Stimulated activated CD4-positive, alpha-beta T cell treated with anti-CD3 and anti-CD28 coated beads, Interleukin-2, amount 100 ng/mL, for 4 hours (primary cell): ENCODE results near the gene ZNF512B.

Source experiments
- DNase-seq: peaks from one replicate; pipeline ENCODE4 v3.0.0-alpha.2; 2020; ENCODE audit warnings: low read depth

ZNF512B gene

GRCh38 chr20:63950701-63951397 is 18.9 kb downstream of the ZNF512B start:
- no peak for DNase-seq

- DNase-seq, result no peak
Observed at GRCh38 chr20:63947638-63948456, 21.9 kb downstream of the ZNF512B start.

DNA sequence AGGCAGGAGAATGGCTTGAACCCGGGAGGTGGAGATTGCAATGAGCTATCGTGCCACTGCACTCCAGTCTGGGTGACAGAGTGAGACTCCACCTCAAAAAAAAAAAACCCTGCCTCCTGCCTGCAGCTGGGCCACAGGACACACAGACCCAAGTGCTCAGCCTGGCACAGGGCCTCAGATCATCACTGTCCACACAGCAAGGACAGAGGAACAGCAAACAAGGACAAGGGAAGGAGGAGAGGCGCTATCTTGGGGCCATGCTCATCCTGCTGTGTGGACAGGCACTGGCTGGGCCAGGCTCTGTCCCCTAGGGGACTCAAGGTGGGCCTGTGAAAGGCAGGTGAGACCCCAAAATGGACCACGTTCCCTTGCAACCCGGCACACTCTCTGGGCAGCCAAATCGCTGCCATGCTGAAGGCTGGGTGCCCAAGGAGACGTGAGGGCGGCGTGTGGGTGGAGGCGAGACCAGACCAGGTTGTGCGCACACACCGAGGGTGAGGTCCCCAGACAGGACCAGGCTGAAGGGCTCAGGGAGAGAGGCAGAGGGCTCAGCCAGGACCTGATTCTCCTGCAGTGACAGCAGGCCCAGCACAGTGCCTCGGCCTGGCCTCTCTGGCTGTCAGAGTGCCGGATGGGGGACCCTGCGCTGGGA is 22.6 kb downstream of the ZNF512B start:
- no peak for DNase-seq

- no peak for DNase-seq
Observed at GRCh38 chr20:63945921-63946920, 23.5 kb downstream of the ZNF512B start.

DNA sequence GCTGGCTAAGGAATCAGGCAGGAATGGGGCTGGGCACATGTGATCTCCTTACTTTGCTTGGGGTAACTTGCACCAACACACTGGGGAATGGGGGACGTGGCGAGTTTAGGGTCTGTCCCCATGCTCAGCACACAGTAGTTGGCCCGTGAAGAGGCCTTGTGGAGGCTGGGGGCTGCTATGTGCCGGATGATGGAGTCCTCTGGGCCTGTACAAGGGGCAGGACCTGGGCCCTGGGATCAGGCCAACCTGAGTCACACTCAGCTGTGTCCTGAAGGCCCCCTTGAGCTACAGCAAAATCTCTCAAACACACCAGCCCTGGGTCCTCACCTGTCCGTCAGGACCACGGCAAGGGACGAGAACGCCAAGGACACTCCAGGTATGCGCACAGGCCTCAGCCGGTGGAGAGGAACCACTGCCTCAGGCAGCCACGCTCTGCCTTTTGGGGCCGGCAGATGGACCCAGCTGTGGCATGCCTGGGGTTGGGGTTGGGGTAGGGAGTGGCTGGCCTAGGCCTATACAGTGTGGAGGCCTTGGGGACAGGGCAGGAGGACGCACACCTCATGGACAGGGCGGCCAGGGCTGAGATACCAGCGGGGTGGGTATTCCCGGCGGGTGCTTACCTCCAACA is 24.6 kb downstream of the ZNF512B start:
- no peak for DNase-seq

DNA sequence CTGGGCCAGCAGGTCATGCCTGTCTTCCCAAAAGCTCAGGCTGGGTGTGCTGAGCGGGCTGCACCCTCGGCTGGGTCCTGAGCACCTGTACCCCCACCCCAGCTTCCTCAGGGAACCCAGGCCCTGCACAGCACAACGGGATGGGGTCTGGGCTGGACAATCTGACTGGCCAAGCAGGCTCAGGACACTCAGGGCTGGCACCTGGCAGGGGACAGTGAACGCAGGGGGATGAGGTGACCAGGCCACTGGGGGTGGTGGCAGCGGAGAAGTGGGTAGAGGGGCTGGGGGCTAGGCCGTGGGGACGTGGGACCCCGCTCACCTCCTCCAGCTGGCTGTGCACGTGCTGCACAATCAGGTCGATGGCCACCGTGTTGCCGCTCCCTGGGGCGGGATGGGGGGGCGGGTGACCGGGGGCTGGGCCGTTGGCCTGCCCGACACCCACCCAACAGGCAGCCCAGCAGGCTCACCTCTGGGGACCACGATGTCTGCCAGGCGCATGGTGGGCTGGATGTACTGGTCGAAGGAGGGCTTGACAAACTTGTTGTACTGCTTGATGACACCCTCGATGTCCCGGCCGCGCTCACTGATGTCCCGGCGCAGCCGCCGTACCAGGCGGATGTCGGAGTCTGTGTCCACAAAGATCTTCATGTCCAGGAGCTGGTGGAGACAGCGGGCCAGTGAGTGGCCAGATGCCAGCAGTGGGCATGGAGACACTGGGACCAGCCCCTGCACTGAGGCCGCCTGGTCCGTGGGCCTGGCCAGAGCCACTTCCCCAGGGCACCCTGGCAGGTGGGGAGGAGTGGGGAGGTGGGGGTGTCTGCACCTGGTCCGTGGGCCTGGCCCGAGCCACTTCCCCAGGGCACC is 25.4 kb downstream of the ZNF512B start:
- no peak for DNase-seq

DNA sequence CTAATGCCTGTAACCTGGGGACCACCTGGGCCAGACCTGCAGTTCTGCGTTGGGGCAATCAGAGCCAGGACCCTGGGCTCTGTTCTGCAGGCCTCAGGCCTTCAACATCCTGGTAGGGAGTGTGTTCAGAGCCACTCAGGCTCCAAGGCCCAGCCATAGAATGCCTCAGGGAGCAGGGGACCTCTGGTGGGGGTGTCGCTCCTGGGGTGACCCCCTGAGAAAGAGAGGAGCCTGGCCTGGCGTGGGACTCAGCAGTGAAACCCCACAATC is 26.0 kb downstream of the ZNF512B start:
- DNase-seq, result no peak

DNA sequence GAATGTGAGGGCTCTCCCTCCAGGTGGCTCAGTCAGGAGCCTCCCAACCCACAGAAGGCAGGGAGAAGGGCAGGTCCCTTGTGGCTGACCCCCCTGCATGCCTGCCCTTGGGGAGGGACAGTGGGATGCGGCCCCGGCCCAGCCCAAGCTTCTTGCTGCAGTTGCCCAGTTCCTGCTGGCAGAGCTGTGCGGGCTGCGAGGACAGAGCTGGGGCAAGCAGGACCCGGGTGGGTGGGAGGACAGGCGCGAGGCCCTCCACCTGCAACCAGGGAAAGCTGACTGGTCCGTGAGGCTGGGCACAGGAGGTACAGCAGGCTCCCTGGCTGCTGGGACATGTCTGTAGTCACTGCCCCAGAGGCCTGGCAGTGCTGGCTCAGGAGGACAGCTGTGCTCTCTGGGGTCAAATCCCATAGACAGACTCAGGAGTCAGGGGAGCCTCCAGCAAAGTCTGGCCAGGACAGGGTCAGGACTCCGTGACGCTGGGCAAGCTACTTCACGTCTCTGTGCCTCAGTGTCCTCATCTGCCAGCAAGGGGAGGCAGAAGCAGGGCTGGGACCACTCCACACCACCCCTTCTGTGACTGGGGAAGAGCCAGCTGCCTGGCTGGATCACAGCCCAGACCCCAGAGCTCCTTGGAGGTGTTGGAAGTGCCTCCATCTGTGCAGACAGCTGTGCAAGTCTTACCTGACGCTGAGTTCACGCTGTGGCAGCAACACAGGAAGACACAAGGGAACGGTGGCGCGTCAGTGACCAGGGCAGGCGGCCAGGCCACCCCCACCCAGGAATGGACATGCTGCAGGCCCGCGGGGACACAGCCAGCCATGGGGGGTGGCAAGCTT is 26.5 kb downstream of the ZNF512B start:
- no peak for DNase-seq

- DNase-seq, result no peak
Observed at GRCh38 chr20:63942250-63942951, 27.3 kb downstream of the ZNF512B start.

DNA sequence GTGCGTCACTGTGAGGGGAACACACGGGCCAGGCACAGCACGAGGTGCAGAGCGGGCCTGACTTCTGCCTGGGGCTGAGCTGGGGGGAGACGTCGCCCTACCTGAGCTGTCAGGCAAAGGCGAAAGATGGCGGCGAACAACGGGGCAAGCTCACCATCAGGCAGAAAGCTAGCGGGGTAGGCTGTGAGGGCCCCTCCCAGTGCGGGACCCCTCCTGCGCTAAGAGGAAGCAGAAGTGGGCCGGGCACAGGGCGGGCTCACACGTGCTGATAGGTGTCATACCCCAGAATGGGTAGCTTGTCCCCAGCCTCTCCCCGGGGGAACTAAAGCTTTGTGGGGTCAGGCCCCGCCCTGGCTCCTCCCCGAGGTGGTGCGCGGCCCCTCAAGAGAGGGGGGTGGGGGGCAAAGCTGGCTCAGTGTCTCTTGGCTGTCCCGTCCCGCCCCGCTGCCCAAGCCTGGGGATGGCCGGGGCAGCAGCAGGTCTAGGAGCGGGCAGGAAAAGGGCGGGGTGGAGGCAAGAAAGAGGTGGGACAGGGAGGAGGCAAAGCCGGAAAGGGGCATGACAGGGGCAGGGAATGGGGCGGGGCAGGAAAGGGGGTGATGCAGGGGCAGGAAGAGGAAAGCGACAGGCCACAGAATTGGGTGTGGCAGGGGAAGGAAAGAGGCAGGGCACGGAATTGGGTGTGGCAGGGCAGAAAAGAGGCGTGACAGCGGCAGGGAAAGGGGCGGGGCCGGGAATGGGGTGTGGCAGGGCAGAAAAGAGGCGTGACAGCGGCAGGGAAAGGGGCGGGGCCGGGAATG is 28.2 kb downstream of the ZNF512B start:
- DNase-seq, result no peak

- no peak for DNase-seq
Observed at GRCh38 chr20:63940472-63941266, 29.1 kb downstream of the ZNF512B start.

- DNase-seq, result no peak
Observed at GRCh38 chr20:63940071-63940471, 29.7 kb downstream of the ZNF512B start.

DNA sequence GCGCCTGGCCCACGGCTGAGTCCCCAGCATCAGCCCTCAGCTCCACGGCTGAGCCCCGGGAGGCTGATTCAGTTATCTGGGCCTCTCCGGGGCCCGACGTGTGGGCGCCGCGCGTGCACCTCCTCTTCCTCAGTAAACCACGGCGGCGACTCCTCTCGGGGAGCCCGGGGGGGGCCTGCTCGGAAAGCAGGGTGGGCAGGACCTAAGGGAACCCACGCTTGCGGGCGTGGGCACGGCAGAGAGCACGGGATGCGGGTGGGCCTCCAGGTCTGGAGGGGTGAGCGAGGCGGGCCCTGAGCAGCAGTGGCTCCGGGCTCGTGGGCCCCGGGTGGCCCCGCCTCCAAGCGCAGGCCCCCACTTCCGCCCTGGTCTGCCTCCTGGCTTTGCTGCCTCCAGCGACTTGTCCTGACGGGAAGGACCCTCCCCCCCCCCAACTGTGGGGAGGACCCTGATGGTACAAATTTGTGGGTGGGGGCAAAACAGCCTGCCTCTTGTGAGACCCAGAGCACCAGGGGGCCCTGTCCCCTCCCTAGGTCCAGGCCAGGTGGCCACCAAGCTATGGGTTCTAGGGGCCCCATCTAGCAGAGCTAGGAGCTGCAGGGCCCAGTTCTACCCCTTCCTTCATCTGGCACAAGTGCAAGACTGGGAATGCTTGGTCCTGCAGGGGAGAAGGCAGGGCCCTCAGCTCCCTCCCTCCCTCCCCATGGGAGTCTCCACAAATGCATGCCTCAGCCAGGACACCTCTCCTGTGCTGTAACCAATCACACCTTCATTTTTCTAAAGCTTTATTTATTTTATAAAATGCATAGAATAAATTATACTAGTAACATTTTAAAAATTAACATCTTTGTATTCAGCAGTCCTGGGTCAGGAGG is 30.4 kb downstream of the ZNF512B start:
- no peak for DNase-seq

DNA sequence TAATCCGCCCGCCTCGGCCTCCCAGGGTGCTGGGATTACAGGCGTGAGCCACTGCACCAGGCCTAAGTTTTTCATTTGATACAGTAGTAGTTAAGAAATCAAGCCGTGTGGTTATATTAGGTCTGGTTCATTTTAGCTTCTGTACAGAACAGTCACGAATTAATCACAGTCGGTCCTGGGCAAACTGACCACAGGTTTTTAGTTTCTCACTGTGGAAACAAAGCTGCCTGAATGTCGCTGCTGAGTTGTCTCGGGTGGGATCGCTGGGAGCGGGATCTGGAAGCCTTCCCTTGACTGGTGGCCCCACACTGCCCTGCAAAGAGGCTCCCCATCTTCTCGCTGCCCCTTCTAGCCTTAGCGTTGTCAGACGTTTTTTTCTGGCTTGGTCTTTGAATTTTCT is 32.1 kb downstream of the ZNF512B start:
- no peak for DNase-seq

GRCh38 chr20:63935447-63935846 is 34.3 kb downstream of the ZNF512B start:
- no peak for DNase-seq
